HepG2 (cell line): ENCODE data around the gene TSHB. TPM values are rescaled to one million over a fixed set of nuclear protein-coding genes. Genes with fewer than 3 reads are reported as not detected.

Experiments
- ATAC-seq: fragments of 200-7000 bp; cut with Tn5 transposase; 3 replicates; pipeline ENCODE4 v1.9.1; 2020; ENCODE audit warnings: mild to moderate bottlenecking, moderate library complexity
- BruUV-seq: library from RNA; stranded (reverse); fragments of 400-500 nt; replicated peaks from 2 replicates; lab custom pipeline; 2021; lab: Mats Ljungman, UMichigan
- CTCF ChIA-PET: fragments of 300-600 bp; formaldehyde crosslinking; extraction: SDS; loops from one replicate; lab custom pipeline; 2021; ENCODE audit warnings: low total read pairs, inconsistent platforms, low intra/inter-chr PET ratio; lab: Yijun Ruan, JAX
- POLR2A ChIA-PET: fragments of 350-600 bp; sonication (Branson Sonifier 250); formaldehyde crosslinking; loops from one replicate; lab custom pipeline; 2020; ENCODE audit warnings: antibody characterized with exemption, inconsistent platforms; lab: Yijun Ruan, JAX
- DNase-seq: peaks from one replicate; pipeline ENCODE4 v3.0.0-alpha.2; 2015; ENCODE audit warnings: low spot score
- FAIRE-seq: peaks from 3 replicates; lab custom pipeline; 2011; peaks lifted over from hg19 to GRCh38; lab: Jason Lieb, UNC
- H2AFZ ChIP-seq: one replicate; pipeline ENCODE4 v1.6.1; 2011; ENCODE audit warnings: low read length, inconsistent platforms
- H3K27ac ChIP-seq: fragments of 300-600 bp; 3 replicates; pipeline ENCODE4 v1.8.0; 2011; ENCODE audit warnings: mixed run types, mild to moderate bottlenecking, mixed read lengths, low read length, inconsistent platforms; ENCODE audit not compliant: insufficient read depth; ENCODE audit errors: extremely low read length
- H3K27me3 ChIP-seq, 2 experiments: fragments of 200-600 bp in 1 of 2; 2 replicates in 1 of 2; 3 replicates in 1 of 2; pipeline versions ENCODE4 v1.6.0 to v1.8.0; 2011; ENCODE audit warnings: low read length in 2 of 2, mild to moderate bottlenecking in 2 of 2, moderate library complexity in 2 of 2, inconsistent platforms in 1 of 2; ENCODE audit not compliant: insufficient read depth in 2 of 2, control insufficient read depth in 1 of 2
- H3K36me3 ChIP-seq, 2 experiments: fragments of 200-600 bp in 1 of 2; replicated peaks in 1 of 2; 2 replicates in 1 of 2; 3 replicates in 1 of 2; pipeline versions ENCODE4 v1.5.1 to v1.8.0; 2011; ENCODE audit warnings: low read length in 2 of 2, inconsistent platforms in 1 of 2; ENCODE audit not compliant: insufficient read depth in 2 of 2, control insufficient read depth in 1 of 2
- H3K4me1 ChIP-seq: 2 replicates; pipeline ENCODE4 v1.5.1; 2012; ENCODE audit warnings: low read length, inconsistent platforms; ENCODE audit not compliant: insufficient read depth
- H3K4me2 ChIP-seq: 2 replicates; pipeline ENCODE4 v1.6.0; 2011; ENCODE audit warnings: low read depth, low read length, inconsistent platforms
- H3K4me3 ChIP-seq, 3 experiments: fragments of 200-600 bp in 1 of 3; sonication (generic), shearing (Covaris generic) in 1 of 3; replicated peaks in 1 of 3; 2 replicates each; pipeline ENCODE4 v1.5.1; 2011 to 2016; ENCODE audit warnings: low read length in 3 of 3, inconsistent platforms in 2 of 3, low read depth in 2 of 3, mild to moderate bottlenecking in 2 of 3, control low read depth in 1 of 3, mixed read lengths in 1 of 3; ENCODE audit not compliant: insufficient read depth in 1 of 3
- H3K79me2 ChIP-seq: one replicate; pipeline ENCODE4 v1.6.1; 2011; ENCODE audit warnings: low read length, inconsistent platforms; ENCODE audit not compliant: insufficient read depth
- H3K9ac ChIP-seq: 2 replicates; pipeline ENCODE4 v1.6.0; 2011; ENCODE audit warnings: mild to moderate bottlenecking, low read depth, low read length, inconsistent platforms; ENCODE audit not compliant: insufficient read depth
- H3K9me3 ChIP-seq: 2 replicates; pipeline ENCODE4 v1.5.1; 2012; ENCODE audit warnings: mild to moderate bottlenecking, low read length
- H4K20me1 ChIP-seq: 2 replicates; pipeline ENCODE4 v1.6.0; 2011; ENCODE audit warnings: inconsistent platforms, mild to moderate bottlenecking, low read length, moderate library complexity; ENCODE audit not compliant: insufficient read depth
- BRD4 ChIP-seq: sonication (generic); formaldehyde crosslinking; IDR thresholded peaks from 2 replicates; pipeline ENCODE4 v1.4.0; 2020; ENCODE audit warnings: missing genetic modification reagents
- FIP1L1 ChIP-seq: fragments of 200-400 bp; formaldehyde crosslinking; IDR thresholded peaks from 2 replicates; pipeline ENCODE4 v1.6.1; 2018; ENCODE audit warnings: low read depth, mild to moderate bottlenecking, low read length, moderate library complexity, borderline replicate concordance; ENCODE audit not compliant: insufficient read depth
- MAF1 ChIP-seq: sonication (generic); formaldehyde crosslinking; IDR thresholded peaks from 2 replicates; pipeline ENCODE4 v1.5.0; 2020; ENCODE audit warnings: missing genetic modification reagents, borderline replicate concordance
- MAFG ChIP-seq: sonication (generic); formaldehyde crosslinking; IDR thresholded peaks from 2 replicates; pipeline ENCODE4 v1.5.1; 2020; ENCODE audit warnings: mild to moderate bottlenecking, missing genetic modification reagents
- MTF1 ChIP-seq: sonication (generic); formaldehyde crosslinking; IDR thresholded peaks from 2 replicates; pipeline ENCODE4 v1.5.0; 2020; ENCODE audit warnings: missing genetic modification reagents
- MYNN ChIP-seq: sonication (generic); formaldehyde crosslinking; IDR thresholded peaks from 2 replicates; pipeline ENCODE4 v1.4.0; 2020; ENCODE audit warnings: mild to moderate bottlenecking, low read depth, missing genetic modification reagents
- ZNF264 ChIP-seq: sonication (generic); formaldehyde crosslinking; IDR thresholded peaks from 2 replicates; pipeline ENCODE4 v1.4.0; 2020; ENCODE audit warnings: missing genetic modification reagents
- ZNF33B ChIP-seq: sonication (generic); formaldehyde crosslinking; IDR thresholded peaks from 2 replicates; pipeline ENCODE4 v1.5.1; 2020; ENCODE audit warnings: mild to moderate bottlenecking, missing genetic modification reagents
- ZNF724P ChIP-seq: sonication (generic); formaldehyde crosslinking; IDR thresholded peaks from 2 replicates; pipeline ENCODE4 v1.8.0; 2022; ENCODE audit warnings: missing genetic modification reagents, borderline replicate concordance
- WGBS: methylation state at CpG from one replicate; pipeline ENCODE4 v1.1.6; 2017; ENCODE audit warnings: low lambda C conversion rate; 5-methylcytosine and 5-hydroxymethylcytosine counted together
- in situ Hi-C: cut with HindIII; loops from 2 replicates; pipeline ENCODE4 v1.10.0; 2017; ENCODE audit warnings: low pct_unique_long_range_greater_than_20kb; ENCODE audit not compliant: extremely low pct_ligation_motif_present
- intact Hi-C: fragments of 100-400 bp; cut with micrococcal nuclease; formaldehyde crosslinking; loops from one replicate; pipeline ENCODE4 v1.10.0; 2022; ENCODE audit not compliant: unreplicated experiment
- polyA plus RNA-seq, 8 experiments: library from polyadenylated mRNA; depleted of rRNA in 3 of 8; stranded (reverse) in 7 of 8; unstranded in 1 of 8; fragments of >200 nt; fragmentation: Illumina TruSeq in 4 of 8; extraction: Trizol in 4 of 8; gene quantifications; 2 replicates each; pipeline versions ENCODE4 v1.2.1 to v1.2.3, GENCODE V29; 2011 to 2016; ENCODE audit warnings: low read depth in 4 of 8, missing spikeins in 1 of 8, mixed read lengths in 1 of 8; ENCODE audit not compliant: insufficient read depth in 1 of 8
- total RNA-seq, 5 experiments: library from RNA; depleted of rRNA; stranded (reverse); fragments of >200 nt; fragmentation: Illumina TruSeq; extraction: Trizol; gene quantifications; 2 replicates each; pipeline ENCODE4 v1.2.3, GENCODE V29; 2016; ENCODE audit warnings: low read depth in 1 of 5
- TF ChIP-seq, protein P1 (sequence below): sonication (generic); formaldehyde crosslinking; IDR thresholded peaks from 2 replicates; pipeline ENCODE4 v1.8.0; 2022; ENCODE audit warnings: mild to moderate bottlenecking, missing genetic modification reagents; ENCODE audit not compliant: insufficient replicate concordance
- TF ChIP-seq, protein P2 (sequence below): IDR thresholded peaks from 2 replicates; pipeline ENCODE4 v1.6.1; 2016; ENCODE audit warnings: mild to moderate bottlenecking, missing biosample characterization, missing genetic modification reagents
- TF ChIP-seq, protein P3 (sequence below): IDR thresholded peaks from 2 replicates; pipeline ENCODE4 v1.6.1; 2016; ENCODE audit warnings: missing compliant biosample characterization, missing genetic modification reagents, borderline replicate concordance
- TF ChIP-seq, protein P4 (sequence below): sonication (generic); formaldehyde crosslinking; IDR thresholded peaks from 2 replicates; pipeline ENCODE4 v1.4.0; 2020; ENCODE audit warnings: mild to moderate bottlenecking, missing genetic modification reagents
- TF ChIP-seq, protein P5 (sequence below): sonication (generic); formaldehyde crosslinking; IDR thresholded peaks from 2 replicates; pipeline ENCODE4 v1.5.0; 2020; ENCODE audit warnings: missing genetic modification reagents

Gene TSHB
- total and polyA plus RNA-seq, 2 of the 13 experiments (the other 11 are each of a cell fraction or from before 2014, with no cell fraction given) = not detected

DNA sequence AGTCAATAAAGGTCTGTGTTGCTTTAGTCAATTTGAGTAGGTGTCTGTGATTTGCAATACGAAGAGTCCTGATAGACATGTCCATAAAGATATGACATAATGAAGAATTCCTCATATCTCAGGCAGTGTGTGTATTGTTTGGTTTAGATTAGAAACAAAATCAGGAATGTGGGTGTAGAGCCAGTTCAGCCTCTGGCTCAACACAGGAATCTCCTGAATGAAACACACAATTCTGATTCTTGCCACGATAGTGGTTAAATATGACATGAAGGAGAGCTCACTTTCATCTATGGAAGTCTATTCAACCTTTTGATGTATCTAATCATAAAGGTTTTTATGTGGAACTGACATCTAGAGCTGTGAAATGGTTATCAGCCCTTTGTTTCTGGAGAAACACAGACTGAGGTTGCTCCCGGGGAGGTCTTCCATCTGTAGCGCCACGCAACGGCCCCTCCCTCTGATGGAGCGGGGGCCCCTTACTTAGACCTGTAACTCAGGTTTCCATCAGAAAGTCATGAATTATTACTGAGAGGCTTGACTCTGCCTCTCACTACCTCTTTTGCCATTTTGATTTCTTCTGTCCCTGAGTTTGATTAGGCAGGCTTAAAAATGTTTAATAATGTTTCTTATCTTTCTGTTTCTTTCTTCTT is 40.2 kb downstream of the TSHB start (continued):
- TF ChIP-seq, protein P1, sequence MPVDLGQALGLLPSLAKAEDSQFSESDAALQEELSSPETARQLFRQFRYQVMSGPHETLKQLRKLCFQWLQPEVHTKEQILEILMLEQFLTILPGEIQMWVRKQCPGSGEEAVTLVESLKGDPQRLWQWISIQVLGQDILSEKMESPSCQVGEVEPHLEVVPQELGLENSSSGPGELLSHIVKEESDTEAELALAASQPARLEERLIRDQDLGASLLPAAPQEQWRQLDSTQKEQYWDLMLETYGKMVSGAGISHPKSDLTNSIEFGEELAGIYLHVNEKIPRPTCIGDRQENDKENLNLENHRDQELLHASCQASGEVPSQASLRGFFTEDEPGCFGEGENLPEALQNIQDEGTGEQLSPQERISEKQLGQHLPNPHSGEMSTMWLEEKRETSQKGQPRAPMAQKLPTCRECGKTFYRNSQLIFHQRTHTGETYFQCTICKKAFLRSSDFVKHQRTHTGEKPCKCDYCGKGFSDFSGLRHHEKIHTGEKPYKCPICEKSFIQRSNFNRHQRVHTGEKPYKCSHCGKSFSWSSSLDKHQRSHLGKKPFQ = no peak
- TF ChIP-seq ZNF724P = no peak
- TF ChIP-seq MTF1 (CRISPR knock-in tag) = no peak
- TF ChIP-seq, protein P2, sequence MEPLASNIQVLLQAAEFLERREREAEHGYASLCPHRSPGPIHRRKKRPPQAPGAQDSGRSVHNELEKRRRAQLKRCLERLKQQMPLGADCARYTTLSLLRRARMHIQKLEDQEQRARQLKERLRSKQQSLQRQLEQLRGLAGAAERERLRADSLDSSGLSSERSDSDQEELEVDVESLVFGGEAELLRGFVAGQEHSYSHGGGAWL (CRISPR knock-in tag) = no peak
- TF ChIP-seq, protein P3, sequence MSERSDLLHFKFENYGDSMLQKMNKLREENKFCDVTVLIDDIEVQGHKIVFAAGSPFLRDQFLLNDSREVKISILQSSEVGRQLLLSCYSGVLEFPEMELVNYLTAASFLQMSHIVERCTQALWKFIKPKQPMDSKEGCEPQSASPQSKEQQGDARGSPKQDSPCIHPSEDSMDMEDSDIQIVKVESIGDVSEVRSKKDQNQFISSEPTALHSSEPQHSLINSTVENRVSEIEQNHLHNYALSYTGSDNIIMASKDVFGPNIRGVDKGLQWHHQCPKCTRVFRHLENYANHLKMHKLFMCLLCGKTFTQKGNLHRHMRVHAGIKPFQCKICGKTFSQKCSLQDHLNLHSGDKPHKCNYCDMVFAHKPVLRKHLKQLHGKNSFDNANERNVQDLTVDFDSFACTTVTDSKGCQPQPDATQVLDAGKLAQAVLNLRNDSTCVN (CRISPR knock-in tag) = no peak
- TF ChIP-seq MAFG (CRISPR knock-in tag) = no peak
- TF ChIP-seq MYNN (CRISPR knock-in tag) = no peak
- TF ChIP-seq, all 625 proteins: peak for 0

DNA sequence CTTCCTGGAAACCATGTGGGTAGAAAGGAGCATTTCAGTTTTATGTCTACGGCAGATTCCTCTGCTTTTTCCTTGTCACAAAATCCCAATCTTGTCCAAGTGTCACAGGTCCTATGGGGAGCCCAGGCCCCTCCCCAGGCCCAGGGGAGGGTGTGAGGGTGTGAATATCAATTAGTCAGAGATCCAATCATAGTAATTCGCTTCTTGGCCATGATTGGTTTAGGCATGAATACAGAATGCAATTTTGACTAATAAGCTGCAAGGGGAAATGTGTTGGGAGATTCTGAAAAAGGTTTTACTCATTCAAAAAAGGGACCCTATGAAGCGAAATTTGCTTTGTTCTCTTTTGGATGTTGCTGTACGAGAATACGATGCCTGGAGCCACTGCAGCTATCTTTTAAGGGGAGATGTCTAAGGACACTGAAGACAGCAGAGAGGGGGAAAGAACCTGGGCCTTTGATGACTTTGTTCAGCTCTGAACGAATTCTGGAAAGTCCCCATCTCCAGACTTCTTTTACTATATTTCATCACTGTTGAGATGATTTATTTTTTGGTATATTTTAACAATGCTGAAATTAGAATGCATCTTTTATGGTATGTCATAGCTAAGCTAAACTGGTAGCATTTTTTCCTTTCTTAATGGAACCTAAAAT is 41.5 kb downstream of the TSHB start:
- POLR2A ChIA-PET = no interaction called here
- WGBS = 8% methylated on average over 6 of the region's 6 CpGs
- no peaks in the 10 kb centered on the region for H4K20me1 ChIP-seq
- H3K27ac ChIP-seq = no peak overlapping the region
- no peaks in the 10 kb centered on the region for H3K9me3 ChIP-seq
- ATAC-seq = no peak
- no peak for TF ChIP-seq FIP1L1
- no peak for TF ChIP-seq MAF1 (CRISPR knock-in tag)
- TF ChIP-seq ZNF33B (CRISPR knock-in tag) = no peak
- TF ChIP-seq, protein P4, sequence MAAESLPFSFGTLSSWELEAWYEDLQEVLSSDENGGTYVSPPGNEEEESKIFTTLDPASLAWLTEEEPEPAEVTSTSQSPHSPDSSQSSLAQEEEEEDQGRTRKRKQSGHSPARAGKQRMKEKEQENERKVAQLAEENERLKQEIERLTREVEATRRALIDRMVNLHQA = no peak
- TF ChIP-seq, protein P5, sequence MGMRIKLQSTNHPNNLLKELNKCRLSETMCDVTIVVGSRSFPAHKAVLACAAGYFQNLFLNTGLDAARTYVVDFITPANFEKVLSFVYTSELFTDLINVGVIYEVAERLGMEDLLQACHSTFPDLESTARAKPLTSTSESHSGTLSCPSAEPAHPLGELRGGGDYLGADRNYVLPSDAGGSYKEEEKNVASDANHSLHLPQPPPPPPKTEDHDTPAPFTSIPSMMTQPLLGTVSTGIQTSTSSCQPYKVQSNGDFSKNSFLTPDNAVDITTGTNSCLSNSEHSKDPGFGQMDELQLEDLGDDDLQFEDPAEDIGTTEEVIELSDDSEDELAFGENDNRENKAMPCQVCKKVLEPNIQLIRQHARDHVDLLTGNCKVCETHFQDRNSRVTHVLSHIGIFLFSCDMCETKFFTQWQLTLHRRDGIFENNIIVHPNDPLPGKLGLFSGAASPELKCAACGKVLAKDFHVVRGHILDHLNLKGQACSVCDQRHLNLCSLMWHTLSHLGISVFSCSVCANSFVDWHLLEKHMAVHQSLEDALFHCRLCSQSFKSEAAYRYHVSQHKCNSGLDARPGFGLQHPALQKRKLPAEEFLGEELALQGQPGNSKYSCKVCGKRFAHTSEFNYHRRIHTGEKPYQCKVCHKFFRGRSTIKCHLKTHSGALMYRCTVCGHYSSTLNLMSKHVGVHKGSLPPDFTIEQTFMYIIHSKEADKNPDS (CRISPR knock-in tag) = no peak
- no peak for TF ChIP-seq BRD4 (CRISPR knock-in tag)
- no peak for TF ChIP-seq ZNF264 (CRISPR knock-in tag)
- in situ Hi-C loops (no loop called here), intact Hi-C loops (no loop called here)
- no peak overlapping the region for H3K4me2 ChIP-seq
- no peak overlapping the region for H2AFZ ChIP-seq
- H3K4me1 ChIP-seq = no peaks in the 10 kb centered on the region
- no peak for DNase-seq
- BruUV-seq = no TSS peak
- no peak overlapping the region for H3K4me3 ChIP-seq
- FAIRE-seq = no peak
- CTCF ChIA-PET = no interaction called here
- no peak overlapping the region for H3K9ac ChIP-seq
- H3K36me3 ChIP-seq = no peaks in the 10 kb centered on the region
- H3K79me2 ChIP-seq = no peaks in the 10 kb centered on the region
- H3K27me3 ChIP-seq = peaks cover 5 to 16% of the 10 kb centered on the region in 2 experiments
